Psoas muscle (tissue), 8 donors: ENCODE data around the gene YES1. TPM values are rescaled to one million over a fixed set of nuclear protein-coding genes. Genes with fewer than 3 reads are reported as not detected.
"Not testable (repeated sequence)": the region's sequence is repeated elsewhere in the genome, so short reads cannot be mapped to it uniquely, and the experiment has no call there.

Experiments used
- ATAC-seq, 4 donors: fragments of 200-7000 bp; cut with Tn5 transposase; one replicate each; pipeline ENCODE4 v1.9.1; 2020; ENCODE audit warnings: moderate library complexity in 3 of 4, mild to moderate bottlenecking in 2 of 4
- DNase-seq, 2 donors: peaks; one replicate each; pipeline ENCODE4 v3.0.0-alpha.2; 2020
- H3K27ac ChIP-seq: fragments of 200-600 bp; one replicate; pipeline ENCODE4 v1.8.0; 2022
- H3K27me3 ChIP-seq, 3 donors: fragments of 200-600 bp in 1 of 3; one replicate each; pipeline versions ENCODE4 v1.6.1 to v1.8.0; 2013 to 2022; ENCODE audit warnings: low read length in 2 of 3, mild to moderate bottlenecking in 2 of 3, moderate library complexity in 1 of 3; ENCODE audit not compliant: insufficient read depth in 3 of 3
- H3K36me3 ChIP-seq, 2 donors: fragments of 200-600 bp in 1 of 2; one replicate each; pipeline versions ENCODE4 v1.6.1 to v1.8.0; 2013 to 2022; ENCODE audit warnings: low read depth in 1 of 2, mild to moderate bottlenecking in 1 of 2, moderate library complexity in 1 of 2; ENCODE audit not compliant: insufficient read depth in 1 of 2
- H3K4me1 ChIP-seq: fragments of 200-600 bp; one replicate; pipeline ENCODE4 v1.8.0; 2022
- H3K4me3 ChIP-seq: fragments of 200-600 bp; one replicate; pipeline ENCODE4 v1.8.0; 2022; ENCODE audit warnings: mild to moderate bottlenecking
- H3K9me3 ChIP-seq: fragments of 200-600 bp; one replicate; pipeline ENCODE4 v1.8.0; 2022
- CTCF ChIP-seq: fragments of 200-600 bp; IDR thresholded peaks from one replicate; pipeline ENCODE4 v1.8.0; 2022; ENCODE audit warnings: antibody characterized with exemption
- WGBS, 3 donors: extraction: QIAGEN DNeasy Blood & Tissue Kit; methylation state at CpG; one replicate each; pipeline versions ENCODE4 v1.1.6 to v1.1.7; 2013; 5-methylcytosine and 5-hydroxymethylcytosine counted together
- intact Hi-C, 2 donors: fragments of 100-400 bp; cut with DNase I; formaldehyde crosslinking; loops; one replicate each; pipeline versions ENCODE4 v1.11.0 to v1.14.2; 2022
- polyA plus RNA-seq, 3 donors: library from polyadenylated mRNA; stranded (reverse); fragments of 200-250 nt; gene quantifications; one replicate each; pipeline ENCODE4 v1.2.3, GENCODE V29; 2013
- total RNA-seq, 4 donors: library from RNA; stranded (reverse); fragmentation: NEBNext Ultra II Directional in 2 of 4; extraction: Animal tissue kit (Norgen Biotek cat#: 25700) in 2 of 4; gene quantifications; one replicate each; pipeline versions ENCODE4 v1.2.1 to v1.2.4, GENCODE V29; 2021 to 2023
- donor health status: healthy with polysubstance abuse.
- donor health status: DM: no; HTN: no; CAD: no; lungs with moderate emphysema.
- donor health status: Bipolar disorder and iron deficiency.
- donor health status: healthy.
- donor health status: DM: yes; HTN: yes; CAD: no.
- donor health status: DM: no; HTN: no; CAD: no.
- donor health status: DM: no; HTN: no; CAD: no.
- donor health status: DM: yes; HTN: yes; CAD: no.

Gene YES1
- total and polyA plus RNA-seq, 7 donors: 8.7 to 29.5 (median 14.6) TPM

- no peak for ATAC-seq
- 50 to 57% (median 53%) methylated on average over 18 of the region's 18 CpGs for WGBS, 3 donors
- intact Hi-C loops: loop anchor here (5.0 kb wide), 1 partner anchor 71 kb away; no protein-coding TSS in a partner anchor
Measured at GRCh38 chr18:813172-814071, 1.4 kb upstream of the YES1 start.

DNA sequence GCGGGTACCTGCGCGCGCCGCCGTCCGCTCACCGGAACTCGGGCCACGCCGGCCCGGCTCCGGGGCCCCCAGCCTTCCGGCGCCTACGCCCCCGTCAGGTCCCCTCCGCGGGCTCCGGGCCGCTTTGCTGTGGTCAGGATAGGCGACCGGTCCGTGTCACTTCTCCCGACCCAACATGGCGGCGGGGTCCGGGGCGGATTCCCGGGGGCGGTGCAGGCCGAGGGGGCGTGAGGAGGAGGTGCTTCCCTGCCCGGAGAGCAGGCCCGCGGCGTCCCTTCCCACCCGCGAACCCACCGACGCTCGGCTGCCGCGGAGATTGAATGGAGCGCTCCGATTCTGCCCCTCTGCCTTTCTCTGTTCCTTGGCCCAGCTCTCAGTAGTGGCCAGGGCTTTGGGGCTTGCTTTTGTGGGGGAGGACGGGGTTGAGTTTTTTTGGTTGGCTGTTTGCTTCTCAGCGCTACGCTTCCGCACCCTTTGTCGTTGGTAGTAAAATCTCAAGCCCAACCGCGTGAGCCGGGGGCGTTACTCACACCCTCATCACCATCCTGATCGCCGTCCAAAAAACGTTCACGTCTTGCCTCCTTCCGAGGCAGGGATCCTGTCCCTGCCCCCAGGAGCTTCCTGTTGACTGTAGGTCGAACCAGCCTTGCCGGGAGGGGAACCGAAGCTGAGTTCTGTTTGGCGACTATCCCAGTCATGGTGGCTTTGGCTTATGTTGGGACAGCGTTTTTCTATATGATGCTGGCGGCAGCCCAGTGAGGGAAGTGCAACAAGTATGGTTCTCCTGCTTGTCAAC is 532 bp upstream of the YES1 start:
- intact Hi-C loops: loop anchor here (5.0 kb wide), 1 partner anchor 70 kb away; no protein-coding TSS in a partner anchor
- Histone ChIP-seq H3K36me3 (no peaks in the 10 kb centered on the region), H3K9me3 (no peaks in the 10 kb centered on the region), H3K4me3 (peak overlapping the region; percentile 96), H3K4me1 (peaks cover 39% of the 10 kb centered on the region), H3K27ac (peak overlapping the region; percentile 95), H3K27me3 (no peaks in the 10 kb centered on the region)
- TF ChIP-seq CTCF: no peak
- WGBS, 3 donors: 1 to 2% (median 1%) methylated on average over 48 to 66 of the region's 66 CpGs
- DNase-seq (peak; percentile 83 to 89), ATAC-seq (peak; percentile 64 to 83 (median 77))

More at GRCh38 chr18:813172-814071, 1.4 kb upstream of the YES1 start:
- H3K36me3 ChIP-seq: no peaks in the 10 kb centered on the region
- H3K27ac ChIP-seq: peak overlapping the region; percentile 95
- H3K9me3 ChIP-seq: no peaks in the 10 kb centered on the region
- peak overlapping the region; percentile 96 for H3K4me3 ChIP-seq
- peaks cover 31% of the 10 kb centered on the region for H3K4me1 ChIP-seq
- TF ChIP-seq CTCF: no peak
- no peak for DNase-seq
- H3K27me3 ChIP-seq: no peaks in the 10 kb centered on the region

- intact Hi-C loops: loop anchor here (5.0 kb wide), 1 partner anchor 69 kb away; no protein-coding TSS in a partner anchor
- Histone ChIP-seq H3K9me3 (no peaks in the 10 kb centered on the region), H3K36me3 (no peaks in the 10 kb centered on the region), H3K27me3 (no peaks in the 10 kb centered on the region), H3K4me3 (peak overlapping the region; percentile 96), H3K27ac (peak overlapping the region; percentile 95), H3K4me1 (peaks cover 41% of the 10 kb centered on the region)
- DNase-seq: no peak
- no peak for TF ChIP-seq CTCF
- WGBS, 3 donors: 1% methylated on average over 30 of the region's 30 CpGs
- peak in 2 of 4 donors; percentile 4 to 8 for ATAC-seq
Measured at GRCh38 chr18:811182-811891, 705 bp downstream of the YES1 start.

DNA sequence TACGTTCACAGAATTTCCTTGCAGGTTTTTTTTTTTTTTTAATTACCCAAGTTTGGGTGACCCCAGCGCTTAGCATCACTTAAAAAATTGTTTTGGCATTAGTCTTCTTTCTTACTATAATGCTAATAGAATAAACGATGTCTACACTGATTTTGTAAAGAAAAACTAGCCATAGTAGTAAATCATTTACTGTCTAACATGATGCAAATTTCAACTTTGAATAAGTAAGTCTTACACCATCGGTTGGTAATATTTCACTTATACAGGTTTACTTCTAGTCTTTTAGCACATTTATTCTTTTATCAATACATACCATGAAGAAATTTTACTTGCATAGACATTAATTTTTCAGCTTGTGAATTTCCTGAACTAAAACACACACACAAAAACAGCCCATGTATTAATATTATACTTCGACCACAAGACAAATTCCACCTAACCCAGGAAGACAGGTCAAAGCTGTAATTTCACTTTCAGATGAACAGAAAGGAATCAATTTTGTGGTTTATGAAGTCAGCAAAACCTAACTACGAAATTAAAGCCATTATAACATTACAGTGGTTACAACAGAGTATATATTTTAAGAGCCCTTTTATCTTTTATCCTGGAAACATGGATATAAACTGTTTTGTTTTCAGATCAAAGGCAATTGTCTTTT is 1.9 kb downstream of the YES1 start:
- no peak for DNase-seq
- no peaks in the 10 kb centered on the region for H3K36me3 ChIP-seq
- intact Hi-C loops: loop anchor here (5.0 kb wide), 1 partner anchor 68 kb away; no protein-coding TSS in a partner anchor
- 62 to 69% (median 67%) methylated on average over 6 of the region's 6 CpGs for WGBS, 3 donors
- peaks cover 41% of the 10 kb centered on the region for H3K4me1 ChIP-seq
- no peak overlapping the region for H3K27ac ChIP-seq
- no peaks in the 10 kb centered on the region for H3K9me3 ChIP-seq
- no peak for ATAC-seq
- no peaks in the 10 kb centered on the region for H3K27me3 ChIP-seq
- peak overlapping the region; percentile 96 for H3K4me3 ChIP-seq
- no peak for TF ChIP-seq CTCF

DNA sequence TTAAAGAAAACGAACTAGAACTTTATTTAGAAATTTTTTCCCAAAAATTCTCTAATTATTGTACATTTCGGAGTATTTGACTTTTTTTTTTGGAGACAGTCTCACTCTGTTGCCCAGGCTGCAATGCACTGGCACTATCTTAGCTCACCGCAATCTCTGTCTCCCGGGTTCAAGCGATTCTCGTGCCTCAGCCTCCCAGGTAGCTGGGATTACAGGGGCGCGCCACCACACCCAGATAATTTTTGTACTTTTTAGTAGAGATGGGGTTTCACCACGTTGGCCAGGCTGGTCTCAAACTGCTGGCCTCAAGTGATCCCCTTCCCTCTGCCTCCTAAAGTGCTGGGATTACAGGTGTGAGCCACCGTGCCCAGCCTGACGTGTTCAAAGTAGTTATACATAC is 2.8 kb downstream of the YES1 start:
- H3K4me3 ChIP-seq, H3K9me3 ChIP-seq, DNase-seq, H3K27ac ChIP-seq, intact Hi-C loops, ATAC-seq, H3K27me3 ChIP-seq, H3K36me3 ChIP-seq: not testable (repeated sequence)
- WGBS, 3 donors: 92 to 95% (median 95%) methylated on average over 11 of the region's 11 CpGs
- H3K4me1 ChIP-seq: peaks cover 41% of the 10 kb centered on the region
